ELR (cell line): Measurements from ENCODE around the gene SMCO2.

Source experiments
- DNase-seq: peaks from one replicate; pipeline ENCODE4 v3.0.0-alpha.2; 2015; ENCODE audit warnings: low read depth

The SMCO2 gene

GRCh38 chr12:27453421-27453820, 6.9 kb downstream of the SMCO2 start:
- DNase-seq = no peak

DNA sequence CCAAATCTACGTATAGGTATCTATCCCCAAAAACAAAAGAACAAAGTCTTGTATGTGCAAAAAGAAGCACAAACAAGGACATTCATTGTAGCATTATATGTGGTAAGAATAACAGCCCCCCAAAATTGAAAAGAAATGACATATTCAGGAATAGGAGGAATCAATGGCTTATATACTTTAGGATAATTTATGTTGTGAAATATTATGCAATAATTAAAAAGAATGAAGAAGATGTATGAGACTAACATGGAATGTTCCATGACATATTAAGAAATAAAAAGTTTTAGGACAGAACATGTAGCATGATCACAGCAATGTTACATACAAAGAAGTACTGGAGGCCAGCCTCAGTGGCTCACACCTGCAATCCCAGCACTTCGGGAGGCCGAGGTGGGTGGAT, 9.1 kb downstream of the SMCO2 start:
- no peak for DNase-seq

DNA sequence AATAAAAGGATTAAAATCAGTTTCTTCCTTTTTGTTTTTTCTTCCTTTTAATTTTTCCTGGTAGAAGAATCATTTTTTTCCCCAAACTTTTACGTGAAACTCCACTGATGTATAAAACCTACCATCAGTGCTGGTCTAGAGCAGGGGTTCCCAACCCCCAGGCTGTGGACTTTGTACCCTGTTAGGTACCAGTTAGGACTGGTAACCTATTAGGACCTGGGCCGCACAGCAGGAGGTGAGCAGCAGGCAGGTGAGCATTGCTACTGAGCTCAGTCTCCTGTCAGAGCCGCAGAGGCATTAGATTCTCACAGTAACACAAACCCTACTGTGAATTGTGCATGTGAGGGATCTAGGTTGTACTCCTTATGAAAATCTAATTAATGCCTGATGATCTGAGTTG, 10.1 kb downstream of the SMCO2 start:
- no peak for DNase-seq

- peak; percentile 69 for DNase-seq
Observed at GRCh38 chr12:27460471-27460978, 14.0 kb downstream of the SMCO2 start.

DNA sequence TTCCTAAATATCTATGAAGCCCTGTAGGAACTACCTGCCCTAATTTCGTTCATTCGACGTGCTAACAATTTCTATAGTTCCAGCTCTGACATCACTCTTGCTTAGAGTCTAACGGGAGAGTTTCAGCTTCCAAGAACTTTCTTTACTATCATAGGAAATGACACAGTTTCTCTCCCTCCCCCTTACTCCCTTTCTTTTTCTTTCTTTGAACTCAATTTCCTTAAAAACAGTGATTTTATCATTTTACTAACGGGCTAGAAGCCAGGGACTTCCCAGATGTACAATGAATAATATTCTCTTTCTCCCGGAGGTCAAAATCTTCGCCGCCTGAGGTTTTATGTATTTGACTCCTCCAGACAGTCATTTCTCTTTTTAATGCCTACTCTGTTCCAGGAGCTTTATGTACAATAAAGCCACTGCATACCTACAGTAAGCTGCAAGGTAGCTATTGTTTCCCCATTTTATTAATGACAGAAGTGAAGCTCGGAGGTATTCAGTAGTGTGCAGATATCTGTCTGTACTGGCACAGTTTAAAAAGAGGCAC, 15.7 kb downstream of the SMCO2 start:
- DNase-seq = peak; percentile 63

GRCh38 chr12:27462851-27463250, 16.3 kb downstream of the SMCO2 start:
- DNase-seq = no peak

DNA sequence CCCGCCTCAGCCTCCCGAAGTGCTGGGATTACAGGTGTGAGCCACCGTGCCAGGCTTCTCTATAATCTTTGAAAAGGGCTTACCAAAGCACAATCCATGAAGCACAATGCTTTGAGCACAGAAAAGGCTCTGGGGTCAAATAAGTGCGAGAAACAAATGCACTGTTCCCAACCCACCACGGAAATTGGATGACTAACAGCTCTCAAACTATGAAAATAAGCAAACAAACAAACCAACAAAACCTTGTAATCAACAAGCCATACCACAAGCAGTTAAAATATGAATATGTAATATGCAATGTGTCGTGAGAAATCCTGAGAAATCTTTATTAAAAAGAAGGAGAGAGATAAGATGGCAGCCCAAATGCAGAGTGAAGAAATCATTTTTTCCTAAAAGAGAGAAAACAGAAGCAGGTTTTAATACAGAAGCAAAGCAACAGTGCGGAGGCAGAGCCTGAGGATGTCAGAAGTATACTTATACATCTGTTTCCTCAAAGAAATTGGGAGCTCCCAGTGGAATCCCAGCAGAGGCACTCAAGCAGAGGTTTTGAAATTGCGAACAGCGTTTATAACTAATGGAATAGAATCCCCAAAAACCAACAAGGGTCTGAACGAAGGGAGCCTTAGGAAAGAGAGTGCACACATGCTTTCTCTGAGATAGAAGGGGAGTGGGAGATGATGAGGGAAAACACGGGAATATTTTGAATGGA, 17.1 kb downstream of the SMCO2 start:
- DNase-seq = no peak

- DNase-seq = no peak
Observed at GRCh38 chr12:27464220-27464554, 17.7 kb downstream of the SMCO2 start.

DNA sequence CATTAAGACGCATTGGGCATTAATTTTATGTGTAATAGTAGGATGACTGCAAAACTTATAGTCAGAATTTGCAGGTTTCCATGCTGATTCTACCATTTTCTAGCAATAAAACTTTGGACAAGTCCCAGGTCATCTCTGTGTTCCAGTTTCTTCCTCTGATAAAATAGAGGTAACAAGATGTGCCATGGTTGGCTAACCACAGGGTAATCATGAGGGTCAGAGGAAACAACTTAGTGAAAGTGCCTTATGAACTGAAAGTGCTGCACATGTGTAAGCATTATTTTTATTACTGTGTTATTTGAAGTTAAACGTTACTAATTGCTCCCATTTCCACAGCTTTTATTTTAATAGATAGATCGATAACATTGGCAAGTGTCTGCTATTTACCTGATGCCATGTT, 21.1 kb downstream of the SMCO2 start:
- DNase-seq = no peak

DNA sequence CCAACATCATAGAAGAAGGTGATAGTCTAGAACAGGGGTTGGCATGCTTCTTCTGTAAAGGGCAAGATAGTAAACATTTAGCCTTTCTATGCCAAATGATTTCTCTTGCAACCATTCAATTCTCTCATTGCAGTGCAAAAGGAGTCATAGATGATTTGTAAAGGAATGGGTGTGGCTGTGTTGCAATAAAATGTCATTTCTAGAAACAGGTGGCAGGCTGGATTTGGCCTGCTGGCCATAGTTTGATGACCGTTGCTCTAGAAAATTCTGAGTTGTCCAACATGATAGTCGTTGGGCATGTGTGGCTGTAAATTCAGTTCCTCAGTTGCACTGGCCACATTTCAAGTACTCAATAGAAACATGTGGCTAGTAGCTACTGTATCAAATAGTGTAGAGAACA, 21.7 kb downstream of the SMCO2 start:
- DNase-seq = no peak

- no peak for DNase-seq
Observed at GRCh38 chr12:27469176-27469736, 22.7 kb downstream of the SMCO2 start.

GRCh38 chr12:27472604-27473003, 26.1 kb downstream of the SMCO2 start:
- DNase-seq = no peak

- peak; percentile 90 for DNase-seq
Observed at GRCh38 chr12:27474344-27474743, 27.8 kb downstream of the SMCO2 start.

- DNase-seq = no peak
Observed at GRCh38 chr12:27477049-27477448, 30.5 kb downstream of the SMCO2 start.

- DNase-seq = no peak
Observed at GRCh38 chr12:27478949-27479348, 32.4 kb downstream of the SMCO2 start.

DNA sequence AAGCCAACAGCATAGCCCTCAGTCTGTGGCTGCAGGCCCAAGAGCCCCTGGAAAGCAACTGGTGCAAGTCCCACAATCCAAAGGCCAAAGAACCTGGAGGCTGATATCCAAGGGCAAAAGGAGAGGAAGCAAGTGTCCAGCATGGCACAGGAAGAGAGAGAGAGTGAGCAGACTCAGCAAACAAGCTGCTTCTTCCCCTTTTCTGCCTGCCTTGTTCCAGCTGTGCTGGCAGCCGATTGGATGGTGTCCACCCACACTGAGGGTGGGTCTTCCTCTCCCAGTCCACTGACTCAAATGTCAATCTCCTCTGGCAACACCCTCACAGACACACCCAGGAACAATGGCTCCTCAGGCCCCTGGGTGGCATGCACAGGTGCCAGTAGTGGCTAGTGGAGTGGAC, 33.5 kb downstream of the SMCO2 start:
- DNase-seq = no peak

DNA sequence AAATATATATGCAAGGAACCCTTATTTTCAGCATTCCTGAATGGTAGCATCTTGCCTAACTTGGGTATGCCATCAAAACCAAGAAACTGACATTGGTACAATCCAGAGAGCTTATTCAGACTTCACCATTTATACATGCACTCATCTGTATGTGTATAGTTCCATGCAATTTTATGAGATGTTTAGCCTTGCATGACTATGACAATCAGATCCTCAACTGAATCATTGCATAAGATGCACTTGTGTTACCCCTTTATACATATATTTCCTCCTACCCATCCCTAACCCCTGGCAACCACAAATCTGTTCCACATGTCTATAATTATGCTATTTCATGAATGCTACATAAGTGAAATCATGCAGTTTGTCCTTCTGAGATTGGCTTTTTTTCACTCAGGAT, 40.4 kb downstream of the SMCO2 start:
- no peak for DNase-seq

- DNase-seq = peak; percentile 17
Observed at GRCh38 chr12:27488479-27488878, 41.9 kb downstream of the SMCO2 start.

GRCh38 chr12:27491226-27491625, 44.7 kb downstream of the SMCO2 start:
- DNase-seq = no peak

GRCh38 chr12:27493260-27493940, 46.9 kb downstream of the SMCO2 start:
- DNase-seq = peak; percentile 69

- DNase-seq = no peak
Observed at GRCh38 chr12:27497446-27497845, 50.9 kb downstream of the SMCO2 start.

- DNase-seq = no peak
Observed at GRCh38 chr12:27498149-27498548, 51.6 kb downstream of the SMCO2 start.

DNA sequence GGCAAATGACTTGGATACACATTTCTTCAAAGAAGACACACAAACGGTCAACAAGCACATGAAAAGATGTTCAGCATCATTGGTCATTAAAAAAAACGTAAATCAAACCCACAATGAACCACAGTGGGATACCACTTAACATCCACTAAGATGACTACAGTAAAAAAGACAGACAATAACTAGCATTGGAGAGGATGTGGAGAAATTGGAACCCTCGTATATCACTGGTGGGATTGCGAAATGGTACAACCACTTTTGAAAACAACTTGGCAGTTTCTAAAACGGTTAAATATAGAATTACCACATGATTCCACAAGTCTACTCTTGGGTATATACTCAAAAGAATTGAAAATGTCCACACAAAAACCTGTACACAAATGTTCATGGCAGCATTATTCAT, 52.2 kb downstream of the SMCO2 start:
- DNase-seq = no peak
